ENCODE results near the gene GCSAM. TPM values are rescaled to one million over a fixed set of nuclear protein-coding genes. Genes with fewer than 3 reads are reported as not detected.

GCSAM gene
- total and polyA plus RNA-seq, 2 experiments from 2014 or later = 0.86 TPM; not detected in 1

- TF ChIP-seq, protein P1, sequence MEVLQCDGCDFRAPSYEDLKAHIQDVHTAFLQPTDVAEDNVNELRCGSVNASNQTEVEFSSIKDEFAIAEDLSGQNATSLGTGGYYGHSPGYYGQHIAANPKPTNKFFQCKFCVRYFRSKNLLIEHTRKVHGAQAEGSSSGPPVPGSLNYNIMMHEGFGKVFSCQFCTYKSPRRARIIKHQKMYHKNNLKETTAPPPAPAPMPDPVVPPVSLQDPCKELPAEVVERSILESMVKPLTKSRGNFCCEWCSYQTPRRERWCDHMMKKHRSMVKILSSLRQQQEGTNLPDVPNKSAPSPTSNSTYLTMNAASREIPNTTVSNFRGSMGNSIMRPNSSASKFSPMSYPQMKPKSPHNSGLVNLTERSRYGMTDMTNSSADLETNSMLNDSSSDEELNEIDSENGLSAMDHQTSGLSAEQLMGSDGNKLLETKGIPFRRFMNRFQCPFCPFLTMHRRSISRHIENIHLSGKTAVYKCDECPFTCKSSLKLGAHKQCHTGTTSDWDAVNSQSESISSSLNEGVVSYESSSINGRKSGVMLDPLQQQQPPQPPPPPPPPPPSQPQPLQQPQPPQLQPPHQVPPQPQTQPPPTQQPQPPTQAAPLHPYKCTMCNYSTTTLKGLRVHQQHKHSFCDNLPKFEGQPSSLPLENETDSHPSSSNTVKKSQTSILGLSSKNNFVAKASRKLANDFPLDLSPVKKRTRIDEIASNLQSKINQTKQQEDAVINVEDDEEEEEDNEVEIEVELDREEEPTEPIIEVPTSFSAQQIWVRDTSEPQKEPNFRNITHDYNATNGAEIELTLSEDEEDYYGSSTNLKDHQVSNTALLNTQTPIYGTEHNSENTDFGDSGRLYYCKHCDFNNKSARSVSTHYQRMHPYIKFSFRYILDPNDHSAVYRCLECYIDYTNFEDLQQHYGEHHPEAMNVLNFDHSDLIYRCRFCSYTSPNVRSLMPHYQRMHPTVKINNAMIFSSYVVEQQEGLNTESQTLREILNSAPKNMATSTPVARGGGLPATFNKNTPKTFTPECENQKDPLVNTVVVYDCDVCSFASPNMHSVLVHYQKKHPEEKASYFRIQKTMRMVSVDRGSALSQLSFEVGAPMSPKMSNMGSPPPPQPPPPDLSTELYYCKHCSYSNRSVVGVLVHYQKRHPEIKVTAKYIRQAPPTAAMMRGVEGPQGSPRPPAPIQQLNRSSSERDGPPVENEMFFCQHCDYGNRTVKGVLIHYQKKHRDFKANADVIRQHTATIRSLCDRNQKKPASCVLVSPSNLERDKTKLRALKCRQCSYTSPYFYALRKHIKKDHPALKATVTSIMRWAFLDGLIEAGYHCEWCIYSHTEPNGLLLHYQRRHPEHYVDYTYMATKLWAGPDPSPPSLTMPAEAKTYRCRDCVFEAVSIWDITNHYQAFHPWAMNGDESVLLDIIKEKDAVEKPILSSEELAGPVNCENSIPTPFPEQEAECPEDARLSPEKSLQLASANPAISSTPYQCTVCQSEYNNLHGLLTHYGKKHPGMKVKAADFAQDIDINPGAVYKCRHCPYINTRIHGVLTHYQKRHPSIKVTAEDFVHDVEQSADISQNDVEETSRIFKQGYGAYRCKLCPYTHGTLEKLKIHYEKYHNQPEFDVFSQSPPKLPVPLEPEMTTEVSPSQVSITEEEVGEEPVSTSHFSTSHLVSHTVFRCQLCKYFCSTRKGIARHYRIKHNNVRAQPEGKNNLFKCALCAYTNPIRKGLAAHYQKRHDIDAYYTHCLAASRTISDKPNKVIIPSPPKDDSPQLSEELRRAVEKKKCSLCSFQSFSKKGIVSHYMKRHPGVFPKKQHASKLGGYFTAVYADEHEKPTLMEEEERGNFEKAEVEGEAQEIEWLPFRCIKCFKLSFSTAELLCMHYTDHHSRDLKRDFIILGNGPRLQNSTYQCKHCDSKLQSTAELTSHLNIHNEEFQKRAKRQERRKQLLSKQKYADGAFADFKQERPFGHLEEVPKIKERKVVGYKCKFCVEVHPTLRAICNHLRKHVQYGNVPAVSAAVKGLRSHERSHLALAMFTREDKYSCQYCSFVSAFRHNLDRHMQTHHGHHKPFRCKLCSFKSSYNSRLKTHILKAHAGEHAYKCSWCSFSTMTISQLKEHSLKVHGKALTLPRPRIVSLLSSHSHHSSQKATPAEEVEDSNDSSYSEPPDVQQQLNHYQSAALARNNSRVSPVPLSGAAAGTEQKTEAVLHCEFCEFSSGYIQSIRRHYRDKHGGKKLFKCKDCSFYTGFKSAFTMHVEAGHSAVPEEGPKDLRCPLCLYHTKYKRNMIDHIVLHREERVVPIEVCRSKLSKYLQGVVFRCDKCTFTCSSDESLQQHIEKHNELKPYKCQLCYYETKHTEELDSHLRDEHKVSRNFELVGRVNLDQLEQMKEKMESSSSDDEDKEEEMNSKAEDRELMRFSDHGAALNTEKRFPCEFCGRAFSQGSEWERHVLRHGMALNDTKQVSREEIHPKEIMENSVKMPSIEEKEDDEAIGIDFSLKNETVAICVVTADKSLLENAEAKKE (CRISPR knock-in tag; IDR thresholded peaks at IDR 0.05) = no peak
- TF ChIP-seq ZNF331 (CRISPR knock-in tag; IDR thresholded peaks at IDR 0.05; ENCODE audit: low read depth) (no peak), REST (IDR thresholded peaks at IDR 0.05; ENCODE audit: unreplicated experiment) (no peak)
Observed at GRCh38 chr3:112136046-112136445, 3.0 kb upstream of the GCSAM start (continued).

DNA sequence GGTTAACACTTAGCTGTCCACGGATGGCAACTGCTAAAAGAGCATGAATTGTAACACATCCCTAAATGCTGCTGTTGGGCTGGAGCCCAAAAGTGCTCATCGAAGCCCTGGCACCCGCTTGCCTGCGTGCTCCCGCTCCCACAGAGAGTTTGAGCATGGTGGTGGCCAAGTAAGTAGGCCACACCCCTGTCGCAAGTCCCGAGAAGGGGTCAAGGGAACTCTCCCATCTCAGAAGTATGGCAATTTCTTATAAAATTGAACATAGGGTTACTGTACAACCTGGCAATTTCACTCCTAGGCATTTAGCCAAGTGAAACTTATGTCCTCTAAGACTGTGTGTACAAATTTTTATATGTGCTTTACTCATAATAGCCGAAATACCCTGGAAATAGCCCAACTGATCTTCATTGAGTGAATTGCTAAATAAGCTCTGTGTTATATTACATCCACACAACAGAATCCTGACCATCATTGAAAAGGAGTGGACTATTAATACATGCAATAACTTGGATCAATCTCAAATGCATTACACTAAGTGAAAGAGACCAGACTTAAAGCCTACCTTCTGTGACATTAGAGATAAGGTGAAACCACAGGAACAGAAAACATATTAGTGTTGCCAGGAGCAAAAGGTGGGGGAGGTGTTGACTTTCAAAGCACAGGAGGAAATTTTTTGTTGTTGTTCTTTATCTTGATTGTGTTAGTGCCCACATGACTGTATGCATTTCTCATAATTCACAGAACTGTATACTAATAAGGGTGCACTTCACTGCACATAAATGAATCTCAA, 1.5 kb upstream of the GCSAM start:
- Histone ChIP-seq H3K27me3 (ENCODE audit: insufficient read depth) (no peaks in the 10 kb centered on the region), H3K4me3 (no peak overlapping the region), H3F3A (replicated peaks; ENCODE audit: low read depth) (no peaks in the 10 kb centered on the region), H3K9me2 (ENCODE audit: insufficient read depth) (no peaks in the 10 kb centered on the region), H3K4me2 (no peak overlapping the region), H3K36me3 (ENCODE audit: insufficient read depth) (no peaks in the 10 kb centered on the region), H3K27ac (ENCODE audit: low read depth) (no peak overlapping the region), H4K20me1 (replicated peaks; ENCODE audit: insufficient read depth) (no peaks in the 10 kb centered on the region), H2AFZ (no peak overlapping the region), H3K4me1 (ENCODE audit: insufficient read depth) (peaks cover 20% of the 10 kb centered on the region), H3K79me2 (replicated peaks; ENCODE audit: insufficient read depth) (no peaks in the 10 kb centered on the region)
- Mint-ChIP-seq H3K36me3 (ENCODE audit: low read depth) (no peaks in the 10 kb centered on the region), H3K4me1 (peaks cover 33% of the 10 kb centered on the region), H3K4me3 (no peak overlapping the region), H3K9me3 (no peaks in the 10 kb centered on the region), H3K27me3 (ENCODE audit: insufficient read depth, low read depth, poor library complexity) (no peaks in the 10 kb centered on the region), H3K27ac (no peak overlapping the region)
- no peak for DNase-seq (ENCODE audit: low spot score)
- ATAC-seq = no peak
- TF ChIP-seq ZNF331 (CRISPR knock-in tag; IDR thresholded peaks at IDR 0.05; ENCODE audit: low read depth) (no peak), CREB1 (CRISPR knock-in tag; IDR thresholded peaks at IDR 0.05; ENCODE audit: low read depth) (no peak), ETS1 (IDR thresholded peaks at IDR 0.05) (no peak)

Data from GM23338 (cell line).